ENCODE results near the gene DGKB. TPM values are rescaled to one million over a fixed set of nuclear protein-coding genes. Genes with fewer than 3 reads are reported as not detected.

Gene DGKB
- total RNA-seq, 4 donors from 2014 or later, result 17.3 to 54.9 (median 26.1) TPM

GRCh38 chr7:14552060-14552459 is 350.5 kb downstream of the DGKB start:
- H3K36me3 ChIP-seq, result no peaks in the 10 kb centered on the region
- no peaks in the 10 kb centered on the region for H3K9me3 ChIP-seq
- ATAC-seq, result no peak
- H3K4me3 ChIP-seq, result no peak overlapping the region
- TF ChIP-seq EP300 (IDR thresholded peaks at IDR 0.05), result no peak
- no peak for TF ChIP-seq POLR2A (IDR thresholded peaks at IDR 0.05)
- TF ChIP-seq CTCF (IDR thresholded peaks at IDR 0.05), result no peak
- TF ChIP-seq POLR2AphosphoS5 (IDR thresholded peaks at IDR 0.05), result no peak
- H3K4me1 ChIP-seq, result no peaks in the 10 kb centered on the region
- H3K27ac ChIP-seq, result no peak overlapping the region
- H3K27me3 ChIP-seq, result no peaks in the 10 kb centered on the region
- 70 to 90% methylated on average over 1 of the region's 1 CpG for WGBS, 2 donors (ENCODE audit: low coverage in 1 of 2)

- Histone ChIP-seq H3K36me3 (no peaks in the 10 kb centered on the region), H3K27ac (no peak overlapping the region), H3K27me3 (no peaks in the 10 kb centered on the region), H3K4me1 (no peaks in the 10 kb centered on the region), H3K9me3 (no peaks in the 10 kb centered on the region), H3K4me3 (no peak overlapping the region)
- WGBS, 2 donors (ENCODE audit: low coverage in 1 of 2), result 40 to 60% methylated on average over 1 of the region's 1 CpG
- no peak for ATAC-seq
- TF ChIP-seq EP300 (IDR thresholded peaks at IDR 0.05), result no peak
- no peak for TF ChIP-seq POLR2A (IDR thresholded peaks at IDR 0.05)
- no peak for TF ChIP-seq POLR2AphosphoS5 (IDR thresholded peaks at IDR 0.05)
- no peak for TF ChIP-seq CTCF (IDR thresholded peaks at IDR 0.05)
These were observed 351.2 kb downstream of the DGKB start for GRCh38 chr7:14551310-14551709.

GRCh38 chr7:14542624-14543023 is 359.9 kb downstream of the DGKB start:
- Histone ChIP-seq H3K27me3 (no peaks in the 10 kb centered on the region), H3K27ac (no peak overlapping the region), H3K9me3 (no peaks in the 10 kb centered on the region), H3K36me3 (no peaks in the 10 kb centered on the region), H3K4me3 (no peak overlapping the region), H3K4me1 (no peaks in the 10 kb centered on the region)
- TF ChIP-seq EP300 (IDR thresholded peaks at IDR 0.05), result no peak
- no peak for TF ChIP-seq POLR2AphosphoS5 (IDR thresholded peaks at IDR 0.05)
- TF ChIP-seq CTCF (IDR thresholded peaks at IDR 0.05), result no peak
- no peak for TF ChIP-seq POLR2A (IDR thresholded peaks at IDR 0.05)
- no peak for ATAC-seq
- 69 to 84% methylated on average over 4 to 5 of the region's 5 CpGs for WGBS, 2 donors (ENCODE audit: low coverage in 1 of 2)

GRCh38 chr7:14521183-14521582 is 381.4 kb downstream of the DGKB start:
- TF ChIP-seq POLR2AphosphoS5 (IDR thresholded peaks at IDR 0.05) (no peak), EP300 (IDR thresholded peaks at IDR 0.05) (no peak), POLR2A (IDR thresholded peaks at IDR 0.05) (no peak), CTCF (IDR thresholded peaks at IDR 0.05) (no peak)
- Histone ChIP-seq H3K4me1 (no peaks in the 10 kb centered on the region), H3K36me3 (no peaks in the 10 kb centered on the region), H3K27ac (no peak overlapping the region), H3K9me3 (no peaks in the 10 kb centered on the region), H3K27me3 (no peaks in the 10 kb centered on the region), H3K4me3 (no peak overlapping the region)
- 87 to 93% methylated on average over 3 of the region's 3 CpGs for WGBS, 2 donors (ENCODE audit: low coverage in 1 of 2)
- ATAC-seq, result no peak

GRCh38 chr7:14510268-14510667 is 392.3 kb downstream of the DGKB start:
- Histone ChIP-seq H3K9me3 (no peaks in the 10 kb centered on the region), H3K36me3 (no peaks in the 10 kb centered on the region), H3K27me3 (no peaks in the 10 kb centered on the region), H3K4me1 (no peaks in the 10 kb centered on the region), H3K4me3 (no peak overlapping the region), H3K27ac (no peak overlapping the region)
- no peak for ATAC-seq
- WGBS, 2 donors (ENCODE audit: low coverage in 1 of 2), result 85% methylated on average over 2 of the region's 2 CpGs
- TF ChIP-seq POLR2A (IDR thresholded peaks at IDR 0.05) (no peak), EP300 (IDR thresholded peaks at IDR 0.05) (no peak), POLR2AphosphoS5 (IDR thresholded peaks at IDR 0.05) (no peak)

Data from gastroesophageal sphincter (tissue), 4 donors.